Measurements from ENCODE around the gene GPC5. TPM values are rescaled to one million over a fixed set of nuclear protein-coding genes. Genes with fewer than 3 reads are reported as not detected.
A peak's percentile ranks its signal among the peaks of the same experiment; 100 is the strongest.

The GPC5 gene
- total and polyA plus RNA-seq, 9 of the 15 experiments (the other 6 are each of a cell fraction or from before 2014, with no cell fraction given): 0.18 to 0.27 TPM; not detected in 7

DNA sequence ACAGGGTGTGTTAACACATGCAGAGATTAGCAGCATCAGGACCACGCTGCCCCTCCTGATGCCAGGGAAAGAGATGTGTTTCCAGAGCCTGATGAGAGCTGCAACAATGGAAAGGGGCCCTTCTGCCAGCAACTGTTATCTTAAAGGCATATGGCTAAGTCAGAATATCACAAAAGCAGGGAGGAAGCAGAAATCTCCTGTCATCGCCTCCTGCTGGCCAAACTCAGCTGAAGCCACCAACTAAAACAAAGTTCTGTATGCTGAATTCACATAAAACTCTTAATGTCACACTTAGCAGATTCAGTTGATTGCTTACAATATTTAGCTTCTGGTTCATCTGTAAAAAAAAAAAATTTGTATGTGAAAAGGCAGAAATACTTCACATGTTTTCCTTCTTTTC lies 178.2 kb downstream of the GPC5 start (continued):
- TF ChIP-seq, protein P1, sequence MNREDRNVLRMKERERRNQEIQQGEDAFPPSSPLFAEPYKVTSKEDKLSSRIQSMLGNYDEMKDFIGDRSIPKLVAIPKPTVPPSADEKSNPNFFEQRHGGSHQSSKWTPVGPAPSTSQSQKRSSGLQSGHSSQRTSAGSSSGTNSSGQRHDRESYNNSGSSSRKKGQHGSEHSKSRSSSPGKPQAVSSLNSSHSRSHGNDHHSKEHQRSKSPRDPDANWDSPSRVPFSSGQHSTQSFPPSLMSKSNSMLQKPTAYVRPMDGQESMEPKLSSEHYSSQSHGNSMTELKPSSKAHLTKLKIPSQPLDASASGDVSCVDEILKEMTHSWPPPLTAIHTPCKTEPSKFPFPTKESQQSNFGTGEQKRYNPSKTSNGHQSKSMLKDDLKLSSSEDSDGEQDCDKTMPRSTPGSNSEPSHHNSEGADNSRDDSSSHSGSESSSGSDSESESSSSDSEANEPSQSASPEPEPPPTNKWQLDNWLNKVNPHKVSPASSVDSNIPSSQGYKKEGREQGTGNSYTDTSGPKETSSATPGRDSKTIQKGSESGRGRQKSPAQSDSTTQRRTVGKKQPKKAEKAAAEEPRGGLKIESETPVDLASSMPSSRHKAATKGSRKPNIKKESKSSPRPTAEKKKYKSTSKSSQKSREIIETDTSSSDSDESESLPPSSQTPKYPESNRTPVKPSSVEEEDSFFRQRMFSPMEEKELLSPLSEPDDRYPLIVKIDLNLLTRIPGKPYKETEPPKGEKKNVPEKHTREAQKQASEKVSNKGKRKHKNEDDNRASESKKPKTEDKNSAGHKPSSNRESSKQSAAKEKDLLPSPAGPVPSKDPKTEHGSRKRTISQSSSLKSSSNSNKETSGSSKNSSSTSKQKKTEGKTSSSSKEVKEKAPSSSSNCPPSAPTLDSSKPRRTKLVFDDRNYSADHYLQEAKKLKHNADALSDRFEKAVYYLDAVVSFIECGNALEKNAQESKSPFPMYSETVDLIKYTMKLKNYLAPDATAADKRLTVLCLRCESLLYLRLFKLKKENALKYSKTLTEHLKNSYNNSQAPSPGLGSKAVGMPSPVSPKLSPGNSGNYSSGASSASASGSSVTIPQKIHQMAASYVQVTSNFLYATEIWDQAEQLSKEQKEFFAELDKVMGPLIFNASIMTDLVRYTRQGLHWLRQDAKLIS (CRISPR knock-in tag; IDR thresholded peaks at IDR 0.05): no peak
- TF ChIP-seq SRSF9 (IDR thresholded peaks at IDR 0.05; ENCODE audit: borderline replicate concordance, low read depth, low read length) (no peak), POLR2G (IDR thresholded peaks at IDR 0.05; ENCODE audit: low read depth, low read length) (no peak), TAF1 (IDR thresholded peaks at IDR 0.05; ENCODE audit: control insufficient read depth, extremely low read depth, insufficient read depth, low read length, severe bottlenecking) (no peak), ZNF134 (CRISPR knock-in tag; conservative IDR thresholded peaks at IDR 0.05) (no peak), PHF21A (IDR thresholded peaks at IDR 0.05; ENCODE audit: borderline replicate concordance, low read depth) (no peak), SP2 (IDR thresholded peaks at IDR 0.05; ENCODE audit: extremely low read depth, low read depth, low read length, poor library complexity, severe bottlenecking) (no peak), SMARCB1 (IDR thresholded peaks at IDR 0.05; ENCODE audit: insufficient read length, low read depth) (no peak), PHB (CRISPR knock-in tag; IDR thresholded peaks at IDR 0.05) (0 out of 2 replicates have a peak, but pooled peaks have one; percentile 36), HMGN3 (IDR thresholded peaks at IDR 0.05; ENCODE audit: borderline replicate concordance, extremely low read depth, insufficient read length, low read depth, low read length) (no peak), HCFC1 (IDR thresholded peaks at IDR 0.05; ENCODE audit: low read depth, low read length) (no peak), TCF7 (IDR thresholded peaks at IDR 0.05; ENCODE audit: borderline replicate concordance) (no peak)
